ENCODE measurements around the gene PLEKHB1.

PLEKHB1 gene

DNA sequence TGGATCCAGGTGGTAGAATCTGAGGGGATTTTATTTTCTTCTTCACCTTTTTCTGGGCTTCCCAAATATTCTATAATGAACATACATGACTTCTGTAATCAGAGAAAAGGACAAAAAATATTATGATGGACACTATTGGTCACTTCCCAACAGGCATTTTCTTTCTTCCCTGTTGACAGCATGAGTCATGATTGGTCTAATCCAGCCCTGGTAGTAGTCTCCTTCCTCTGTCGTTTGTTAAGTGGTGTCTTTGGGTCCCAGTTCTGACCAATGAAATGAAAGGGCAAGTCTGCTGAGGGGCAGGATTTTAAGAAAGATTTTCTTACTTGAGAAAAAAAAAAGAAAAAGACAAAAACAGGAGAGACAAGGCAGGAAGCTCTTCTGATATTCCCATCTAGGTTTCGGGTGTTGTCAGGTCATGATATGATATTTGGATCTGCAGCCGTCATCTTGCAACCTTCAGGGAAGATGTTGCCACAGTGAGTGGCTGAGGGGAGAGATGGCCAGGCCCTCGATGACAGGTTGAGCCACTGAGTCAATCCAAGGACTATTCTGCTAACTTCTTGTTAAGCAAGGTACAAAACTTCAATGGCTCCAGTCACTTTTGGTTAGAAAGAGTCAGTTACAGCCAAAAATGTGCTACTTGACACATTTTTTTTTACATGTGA, 23.3 kb upstream of the PLEKHB1 start:
- TF ChIP-seq CTCF (conservative IDR thresholded peaks at IDR 0.05), result no peak
- TF ChIP-seq ZFX (IDR thresholded peaks at IDR 0.05), result no peak
- no peak overlapping the region for H3K27ac ChIP-seq

DNA sequence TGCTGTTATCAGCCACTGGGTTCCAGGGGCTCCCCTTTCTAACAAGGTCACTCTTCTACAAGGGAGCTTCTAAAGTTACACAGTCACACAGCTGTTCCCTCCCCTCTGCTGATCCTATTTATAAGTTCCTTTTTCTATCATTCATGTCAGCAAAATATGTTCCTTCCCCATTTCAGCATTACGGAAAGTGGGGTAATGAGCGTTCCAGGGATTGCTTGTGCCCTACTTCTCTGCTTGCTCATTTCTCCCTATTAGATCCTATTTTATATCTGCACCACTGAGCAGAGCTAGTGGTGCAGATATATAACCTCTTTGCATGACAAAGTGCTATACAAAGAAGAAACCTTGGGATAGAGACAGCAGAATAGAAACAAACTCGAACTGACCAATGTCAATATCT, 22.7 kb upstream of the PLEKHB1 start:
- TF ChIP-seq CTCF (conservative IDR thresholded peaks at IDR 0.05) (no peak), ZFX (IDR thresholded peaks at IDR 0.05) (no peak)
- no peak overlapping the region for H3K27ac ChIP-seq

GRCh38 chr11:73625696-73626318, 20.6 kb upstream of the PLEKHB1 start:
- no peak overlapping the region for H3K27ac ChIP-seq
- no peak for TF ChIP-seq ZFX (IDR thresholded peaks at IDR 0.05)
- peak; percentile 97 for TF ChIP-seq CTCF (conservative IDR thresholded peaks at IDR 0.05)

GRCh38 chr11:73629907-73630306, 16.5 kb upstream of the PLEKHB1 start:
- TF ChIP-seq CTCF (conservative IDR thresholded peaks at IDR 0.05), result no peak
- no peak for TF ChIP-seq ZFX (IDR thresholded peaks at IDR 0.05)
- no peak overlapping the region for H3K27ac ChIP-seq

- TF ChIP-seq CTCF (conservative IDR thresholded peaks at IDR 0.05) (no peak), ZFX (IDR thresholded peaks at IDR 0.05) (no peak)
These were observed 13.4 kb upstream of the PLEKHB1 start for GRCh38 chr11:73632996-73633395.

GRCh38 chr11:73633999-73634398, 12.4 kb upstream of the PLEKHB1 start:
- H3K27ac ChIP-seq, result no peak overlapping the region
- TF ChIP-seq CTCF (conservative IDR thresholded peaks at IDR 0.05) (no peak), ZFX (IDR thresholded peaks at IDR 0.05) (no peak)

More at GRCh38 chr11:73632996-73633395, 13.4 kb upstream of the PLEKHB1 start:
- H3K27ac ChIP-seq, result no peak overlapping the region

GRCh38 chr11:73635721-73636120, 10.7 kb upstream of the PLEKHB1 start:
- no peak for TF ChIP-seq CTCF (conservative IDR thresholded peaks at IDR 0.05)
- no peak for TF ChIP-seq ZFX (IDR thresholded peaks at IDR 0.05)
- no peak overlapping the region for H3K27ac ChIP-seq
